HG02610 (cell line): ENCODE results near the gene B3GNT2.

ENCODE experiments used
- ATAC-seq: cut with Tn5 transposase; IDR thresholded peaks from one replicate; pipeline ENCODE4 v1.9.1; 2021; ENCODE audit warnings: mild to moderate bottlenecking, moderate library complexity; ENCODE audit not compliant: unreplicated experiment

B3GNT2 gene

DNA sequence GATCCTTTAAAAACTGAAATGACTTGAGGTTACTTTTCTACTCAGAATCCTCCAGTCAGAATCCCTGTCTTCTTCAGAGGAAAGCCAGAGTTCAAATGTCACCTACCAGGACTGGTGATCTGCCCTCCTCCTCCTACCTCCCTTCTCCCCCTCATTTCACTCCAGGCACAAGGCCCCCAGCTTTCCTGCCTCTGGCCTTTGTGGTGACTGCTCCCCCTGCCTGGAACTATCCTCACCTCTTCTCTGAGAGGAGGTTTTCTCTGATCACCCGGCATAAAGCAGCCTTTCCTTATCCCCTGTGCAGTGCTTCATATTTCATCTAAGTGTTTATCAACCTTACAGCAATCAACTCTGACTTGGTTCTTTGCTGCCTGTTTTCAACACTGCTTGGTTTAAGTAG is 6.8 kb downstream of the B3GNT2 start:
- no peak for ATAC-seq

DNA sequence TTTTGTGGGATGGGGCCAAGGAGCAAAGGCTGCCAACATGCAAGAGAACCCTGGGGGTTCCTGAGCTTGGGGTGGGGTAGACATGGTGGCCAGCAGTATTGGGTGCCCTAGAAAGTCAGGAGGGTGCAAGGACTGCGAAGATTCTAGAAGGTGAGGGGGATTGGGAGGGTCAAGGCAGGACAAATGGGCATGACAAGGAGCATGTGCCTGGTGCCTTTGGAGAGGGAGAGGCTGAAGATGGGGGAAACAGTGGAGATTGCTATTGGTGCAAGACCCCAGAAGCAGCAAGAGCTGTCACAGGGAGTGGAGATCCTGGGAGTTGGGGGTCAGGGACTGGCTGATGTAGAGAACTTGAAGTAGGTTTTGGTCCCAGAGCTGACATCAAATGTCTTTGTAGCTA is 7.5 kb downstream of the B3GNT2 start:
- no peak for ATAC-seq

DNA sequence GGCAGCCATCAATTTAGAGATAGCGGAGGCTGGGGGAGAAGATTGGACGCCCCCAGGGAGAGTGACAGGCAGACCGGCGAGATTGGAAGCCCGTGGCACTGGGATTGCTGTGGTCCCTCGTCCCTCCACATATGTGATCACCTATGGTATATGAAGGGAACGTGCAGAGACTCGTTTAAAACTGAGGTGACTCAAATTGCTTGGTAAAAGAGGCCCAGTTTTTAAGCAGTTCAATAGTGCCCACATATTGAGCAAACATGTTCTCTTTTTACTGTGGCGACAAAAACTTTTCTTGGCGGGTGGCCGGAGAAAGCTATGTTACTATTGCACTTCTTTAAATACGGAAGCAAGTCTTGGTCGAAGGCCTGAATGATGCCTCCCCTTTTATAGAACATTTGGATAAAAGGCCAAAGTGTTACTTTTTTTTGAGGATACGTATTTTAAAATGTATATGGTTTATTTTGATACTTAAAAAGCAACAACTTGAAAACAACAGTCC is 9.1 kb downstream of the B3GNT2 start:
- no peak for ATAC-seq

DNA sequence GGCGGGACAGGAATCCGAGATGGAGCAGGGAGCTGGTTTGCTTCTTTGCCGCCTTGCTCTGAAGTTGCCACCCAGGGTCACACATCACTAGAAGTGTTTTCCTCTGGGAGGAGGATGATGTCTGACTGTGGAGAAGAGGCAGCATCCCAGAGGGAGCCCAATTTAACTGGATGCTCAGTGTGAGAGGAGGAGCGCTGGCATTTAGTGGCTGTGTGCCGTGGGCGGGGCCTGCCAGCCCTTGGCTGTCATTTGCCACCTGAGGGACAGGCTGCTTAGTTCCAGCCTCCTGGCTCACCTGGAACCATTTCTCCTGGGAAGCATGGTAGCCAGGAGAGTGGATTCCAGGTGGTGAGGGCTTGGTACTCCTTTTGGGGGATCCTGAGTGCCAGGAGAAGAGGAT is 9.6 kb downstream of the B3GNT2 start:
- no peak for ATAC-seq

DNA sequence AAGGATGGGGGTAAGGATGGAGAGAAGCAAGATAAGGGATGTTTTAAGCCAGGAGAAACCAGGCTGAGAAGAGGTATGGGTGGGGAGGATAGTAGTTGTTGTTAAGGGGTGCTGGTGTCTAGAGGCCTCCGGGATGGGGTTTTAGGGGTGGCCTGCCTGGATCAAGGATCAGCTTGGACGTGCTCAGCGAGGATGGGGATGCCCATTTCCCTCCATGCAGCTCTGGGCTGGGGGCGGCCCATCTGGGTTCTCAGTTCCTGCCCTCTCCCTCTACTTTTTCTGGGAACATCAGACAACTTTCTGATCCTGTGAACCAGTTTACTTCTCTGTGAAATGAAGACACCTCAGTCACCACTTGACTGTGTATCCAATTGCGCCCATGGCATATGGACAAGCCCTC is 10.1 kb downstream of the B3GNT2 start:
- ATAC-seq: no peak

DNA sequence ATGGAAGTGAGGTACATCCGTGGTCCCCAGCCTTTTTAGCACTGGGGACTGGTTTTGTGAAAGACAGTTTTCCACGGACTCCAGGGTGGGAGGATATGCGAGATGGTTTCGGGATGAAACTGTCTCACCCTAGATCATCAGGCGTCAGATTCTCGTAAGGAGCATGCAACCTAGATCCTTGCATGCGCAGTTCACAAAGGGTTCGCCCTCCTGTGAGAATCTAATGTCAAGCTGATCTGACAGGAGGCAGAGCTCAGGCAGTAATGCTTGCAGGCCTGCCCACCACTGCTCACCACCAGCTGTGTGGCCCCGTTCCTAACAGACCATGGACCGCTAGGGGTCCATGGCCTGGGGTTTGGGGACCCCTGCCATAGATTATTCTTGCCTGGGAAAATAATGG is 11.6 kb downstream of the B3GNT2 start:
- no peak for ATAC-seq

DNA sequence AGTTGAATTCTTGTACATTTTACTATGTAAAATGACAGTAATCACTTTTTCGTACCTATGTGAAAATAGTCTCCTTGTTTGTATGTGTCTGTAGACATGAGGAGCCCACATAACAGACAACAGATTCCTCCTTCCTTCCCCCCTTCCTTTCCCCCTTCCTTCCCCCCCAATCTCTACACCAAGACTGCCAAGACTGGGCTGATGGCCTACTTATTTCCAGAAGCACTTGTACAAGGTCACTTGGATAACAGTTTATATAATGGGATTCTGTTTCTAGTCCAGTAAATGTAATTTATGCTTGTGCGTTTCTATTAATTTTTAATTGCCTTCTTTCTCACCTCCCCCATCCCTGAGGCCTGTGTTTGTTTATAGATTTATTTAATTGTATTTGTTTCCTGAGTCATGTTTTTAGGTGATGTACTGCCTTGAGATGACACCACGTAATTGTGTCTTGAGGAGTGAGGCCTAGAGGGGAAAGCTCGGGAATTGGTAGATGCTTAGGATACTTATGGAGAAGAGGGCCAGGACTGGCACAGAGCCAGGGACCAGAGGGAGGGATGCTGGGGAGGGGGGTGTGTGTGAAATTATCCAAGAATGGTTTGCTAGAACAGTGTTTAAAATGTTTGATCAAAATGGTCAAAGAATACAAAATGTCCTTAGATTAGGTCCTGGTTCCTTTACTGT is 12.3 kb downstream of the B3GNT2 start:
- no peak for ATAC-seq

DNA sequence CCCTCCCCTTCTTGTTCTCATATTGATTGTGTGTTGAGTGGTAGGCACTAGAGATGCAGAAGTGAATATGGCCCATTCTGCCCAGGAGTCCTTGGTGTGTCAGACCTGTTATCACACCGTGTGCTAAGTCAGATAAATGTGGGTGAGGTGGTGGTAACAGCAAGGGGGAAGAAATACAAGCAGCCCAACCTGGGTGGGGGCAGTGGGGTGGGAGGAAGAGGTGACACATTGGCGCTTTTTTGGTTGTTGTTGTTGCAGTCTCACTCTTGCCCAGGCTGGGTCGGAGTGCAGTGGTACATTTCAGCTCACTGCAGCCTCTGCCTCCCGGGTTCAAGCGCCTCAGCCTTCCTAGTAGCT is 12.8 kb downstream of the B3GNT2 start:
- ATAC-seq: no peak

DNA sequence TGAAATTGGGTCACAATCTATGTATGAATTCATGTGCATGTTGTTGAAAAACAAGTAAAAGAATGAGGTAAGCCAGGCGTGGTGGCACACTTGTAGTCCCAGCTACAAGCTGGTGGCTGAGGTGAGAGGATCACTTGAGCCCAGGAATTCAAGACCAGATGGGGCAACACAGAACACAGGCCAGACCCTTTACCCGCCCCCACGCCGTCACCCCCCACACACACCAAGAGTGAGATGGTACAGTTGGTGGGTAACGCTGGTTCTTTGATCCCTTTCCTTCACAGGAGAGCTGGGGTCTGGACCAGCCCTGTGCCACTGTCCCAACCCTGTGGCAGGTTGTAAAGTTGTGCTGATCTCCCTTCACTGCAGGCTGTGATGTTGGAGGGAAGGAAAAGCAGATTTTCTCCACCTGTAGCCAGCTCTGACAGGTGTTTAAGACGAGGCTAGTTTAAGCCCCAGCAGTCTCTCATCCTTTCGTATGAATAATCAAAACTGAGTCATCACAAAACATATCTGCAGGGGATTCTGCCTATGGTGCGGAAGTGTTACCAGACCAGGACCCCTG is 13.6 kb downstream of the B3GNT2 start:
- no peak for ATAC-seq

DNA sequence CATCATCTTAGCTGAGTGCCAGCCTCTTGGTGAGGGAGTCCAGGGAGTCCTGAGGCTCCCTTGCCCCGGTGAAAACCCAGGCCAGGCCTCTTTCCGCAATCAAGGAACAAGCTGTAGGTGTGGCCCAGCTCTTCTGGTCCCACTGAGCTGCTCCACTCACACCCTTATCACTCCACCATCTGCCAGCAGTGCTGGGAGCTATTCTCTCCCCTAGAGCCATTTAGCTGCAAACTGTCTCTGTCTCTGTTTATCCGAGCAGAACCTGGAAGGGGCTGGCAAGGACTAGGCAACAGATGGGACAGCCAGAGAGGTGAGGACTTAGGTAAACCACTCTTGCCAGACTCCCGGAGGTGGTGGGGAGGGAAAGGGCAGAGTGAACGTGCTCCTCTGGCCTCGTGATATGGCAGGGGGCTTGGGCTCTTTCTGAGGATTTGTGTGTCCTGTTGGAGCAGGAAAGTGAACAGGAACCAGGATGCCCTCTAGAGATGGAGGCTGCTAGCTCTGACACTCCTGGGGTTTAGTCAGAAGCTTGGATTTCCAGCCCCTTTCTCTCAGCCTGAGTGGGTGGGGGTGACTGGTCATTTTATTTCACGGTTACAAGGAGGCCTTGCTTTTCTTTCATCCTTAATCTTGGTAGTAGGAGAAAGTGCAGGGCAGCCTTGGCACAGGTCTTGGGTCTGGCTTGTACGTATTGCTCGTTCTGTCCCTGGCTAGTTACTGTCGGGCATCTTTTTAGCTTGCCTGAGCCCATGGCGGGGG is 19.6 kb downstream of the B3GNT2 start:
- no peak for ATAC-seq

DNA sequence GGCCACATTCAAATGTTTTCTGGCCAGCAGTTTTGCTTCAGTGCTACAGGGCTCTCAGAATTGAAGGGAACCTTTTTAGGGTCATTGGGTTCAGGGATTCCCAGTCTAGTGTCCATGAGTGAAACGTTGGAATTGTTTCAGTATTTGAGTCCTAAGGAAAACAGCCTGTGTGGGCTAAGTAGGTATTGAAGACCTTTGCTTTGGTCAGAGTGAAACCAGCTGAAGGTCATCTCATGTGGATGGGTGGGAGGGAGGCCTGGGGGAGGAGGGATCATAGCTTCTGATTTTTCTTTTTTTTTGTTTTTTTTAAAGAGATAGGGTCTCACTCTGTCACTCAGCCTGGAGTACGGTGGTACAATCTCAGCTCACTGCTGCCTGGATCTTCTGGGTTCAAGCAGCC is 20.2 kb downstream of the B3GNT2 start:
- no peak for ATAC-seq

DNA sequence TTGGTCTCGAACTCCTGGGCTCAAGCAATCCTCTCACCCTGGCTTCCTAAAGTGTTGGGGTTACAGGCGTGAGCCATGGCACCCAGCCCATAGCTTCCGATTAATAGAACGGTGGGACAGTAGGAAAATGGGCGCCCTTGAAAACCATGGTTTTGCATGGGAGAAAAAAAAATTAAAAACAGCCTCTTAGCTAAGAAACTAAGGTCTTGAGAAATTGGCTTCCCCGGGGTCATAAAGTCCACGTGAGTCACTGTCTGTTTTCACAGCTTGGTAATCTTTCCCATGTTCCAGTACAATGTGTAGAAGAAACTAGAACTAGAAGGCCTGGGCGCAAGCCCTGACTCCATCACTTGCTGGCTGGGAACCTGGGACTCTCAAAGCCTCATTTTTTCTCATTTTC is 20.7 kb downstream of the B3GNT2 start:
- ATAC-seq: no peak

DNA sequence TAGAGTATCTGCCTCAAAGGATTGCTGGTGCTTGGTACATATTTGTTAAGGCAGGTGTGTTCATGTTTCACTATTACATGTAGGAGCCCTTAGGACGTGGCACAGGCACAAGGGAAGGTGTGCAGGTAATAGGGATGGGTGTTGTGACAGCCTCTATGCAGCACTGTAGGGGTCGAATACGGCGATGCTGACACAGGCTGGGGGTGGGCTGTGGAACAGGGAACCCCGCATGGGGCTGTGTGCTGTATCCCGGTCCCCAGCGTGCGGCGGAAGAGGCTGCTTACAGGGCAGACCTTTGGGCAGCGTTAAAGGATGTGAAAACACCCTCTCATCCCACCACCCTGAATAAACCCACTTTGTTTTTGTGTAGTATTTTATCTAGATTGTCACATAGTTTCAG is 21.5 kb downstream of the B3GNT2 start:
- no peak for ATAC-seq

DNA sequence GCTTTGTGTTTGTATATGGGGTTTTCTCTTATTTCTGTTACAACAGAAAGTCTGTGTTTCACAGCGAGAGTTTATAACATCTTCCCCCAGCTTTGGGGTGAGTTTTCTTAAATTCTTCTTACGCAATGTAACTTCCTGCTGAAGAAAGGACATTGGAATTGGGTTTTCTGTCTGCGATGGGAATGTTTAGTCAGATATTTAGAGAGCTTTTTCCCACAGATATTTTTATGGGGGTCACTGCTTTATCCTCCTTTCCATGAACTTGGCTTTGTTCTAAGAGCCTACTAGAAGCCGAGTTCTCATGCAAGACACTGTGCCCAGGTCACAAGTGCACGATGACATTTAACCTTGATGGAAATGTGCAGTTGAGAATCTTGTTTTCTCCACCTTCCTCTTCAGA is 22.1 kb downstream of the B3GNT2 start:
- ATAC-seq: no peak

DNA sequence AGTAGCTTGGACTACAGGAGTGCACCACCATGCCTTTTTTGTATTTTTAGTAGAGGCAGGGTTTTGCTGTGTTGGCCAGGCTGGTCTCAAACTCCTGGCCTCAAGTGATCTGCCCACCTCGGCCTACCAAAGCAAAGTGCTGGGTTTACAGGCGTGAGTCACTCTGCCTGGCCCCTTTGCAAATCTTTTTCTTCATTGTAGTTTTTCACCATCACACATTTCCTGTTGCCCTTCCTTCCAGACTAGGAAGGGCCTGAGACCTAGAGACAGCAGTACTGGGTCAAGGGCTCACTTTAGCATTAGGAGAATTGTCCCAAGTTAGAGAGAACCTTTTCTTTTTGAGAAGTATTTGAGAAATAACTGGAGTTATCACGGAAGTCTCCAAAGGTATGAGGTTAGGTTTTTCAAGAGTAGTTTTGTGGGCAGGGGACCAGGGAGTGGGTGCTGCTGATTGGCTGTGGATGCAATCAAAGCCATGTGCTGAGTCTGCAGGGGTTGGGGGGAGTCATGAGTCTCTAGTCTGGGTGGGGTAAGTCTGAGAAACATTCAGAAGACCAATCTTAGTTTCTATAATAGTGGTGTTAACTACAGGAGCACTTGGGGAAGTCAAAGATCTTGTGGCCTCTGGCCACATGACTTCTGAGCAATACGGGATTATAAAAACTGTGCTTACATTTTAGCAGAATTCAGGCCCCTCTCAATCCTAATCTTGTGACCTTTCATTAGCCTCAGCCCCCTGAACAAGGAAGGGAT is 23.7 kb downstream of the B3GNT2 start:
- no peak for ATAC-seq

DNA sequence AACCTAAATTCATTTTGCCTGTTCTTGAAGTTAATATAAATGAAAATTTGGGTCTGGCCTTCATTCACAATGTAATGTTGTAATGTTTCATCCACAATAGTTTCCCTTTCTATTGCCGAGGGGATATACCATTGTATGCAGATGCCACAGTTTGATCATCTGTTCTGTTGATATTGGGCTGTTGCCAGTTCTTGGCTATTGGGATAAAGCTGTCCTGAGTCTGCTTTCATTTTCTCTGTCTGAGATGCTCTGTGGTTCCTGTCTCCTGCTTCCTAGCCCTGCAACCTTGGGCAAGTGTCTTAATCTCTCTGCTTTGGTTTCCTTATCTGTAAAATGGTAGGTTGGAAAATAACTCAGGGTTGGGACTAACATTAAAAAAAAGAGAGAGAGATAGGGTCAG is 25.2 kb downstream of the B3GNT2 start:
- no peak for ATAC-seq

DNA sequence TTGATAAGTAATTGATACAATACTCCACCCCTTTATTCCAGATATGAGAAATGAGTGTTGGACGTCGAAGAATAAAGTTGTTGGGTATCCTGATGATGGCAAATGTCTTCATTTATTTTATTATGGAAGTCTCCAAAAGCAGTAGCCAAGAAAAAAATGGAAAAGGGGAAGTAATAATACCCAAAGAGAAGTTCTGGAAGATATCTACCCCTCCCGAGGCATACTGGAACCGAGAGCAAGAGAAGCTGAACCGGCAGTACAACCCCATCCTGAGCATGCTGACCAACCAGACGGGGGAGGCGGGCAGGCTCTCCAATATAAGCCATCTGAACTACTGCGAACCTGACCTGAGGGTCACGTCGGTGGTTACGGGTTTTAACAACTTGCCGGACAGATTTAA is 26.3 kb downstream of the B3GNT2 start:
- no peak for ATAC-seq

DNA sequence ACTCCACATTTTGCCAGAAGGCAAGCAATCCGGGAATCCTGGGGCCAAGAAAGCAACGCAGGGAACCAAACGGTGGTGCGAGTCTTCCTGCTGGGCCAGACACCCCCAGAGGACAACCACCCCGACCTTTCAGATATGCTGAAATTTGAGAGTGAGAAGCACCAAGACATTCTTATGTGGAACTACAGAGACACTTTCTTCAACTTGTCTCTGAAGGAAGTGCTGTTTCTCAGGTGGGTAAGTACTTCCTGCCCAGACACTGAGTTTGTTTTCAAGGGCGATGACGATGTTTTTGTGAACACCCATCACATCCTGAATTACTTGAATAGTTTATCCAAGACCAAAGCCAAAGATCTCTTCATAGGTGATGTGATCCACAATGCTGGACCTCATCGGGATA is 26.8 kb downstream of the B3GNT2 start:
- ATAC-seq: no peak

DNA sequence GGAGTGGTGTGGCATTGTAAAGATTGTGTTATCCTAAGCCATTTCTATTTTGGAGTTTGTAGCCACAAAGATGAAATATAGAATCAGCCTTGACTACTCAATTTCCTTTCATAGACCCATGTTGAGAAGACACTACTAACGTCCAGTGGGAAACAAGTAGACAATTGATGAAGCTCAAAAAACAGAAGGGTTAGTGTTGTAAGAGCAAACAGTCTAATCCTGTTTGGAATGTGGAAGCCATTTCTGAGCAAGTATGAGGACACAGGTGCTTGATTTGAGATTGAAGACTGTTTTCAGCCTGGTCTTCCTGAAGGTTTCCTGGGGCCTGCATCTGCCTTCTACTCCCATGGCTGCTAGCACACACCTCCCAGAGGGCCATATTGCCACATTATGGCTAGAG is 29.1 kb downstream of the B3GNT2 start:
- ATAC-seq: no peak

DNA sequence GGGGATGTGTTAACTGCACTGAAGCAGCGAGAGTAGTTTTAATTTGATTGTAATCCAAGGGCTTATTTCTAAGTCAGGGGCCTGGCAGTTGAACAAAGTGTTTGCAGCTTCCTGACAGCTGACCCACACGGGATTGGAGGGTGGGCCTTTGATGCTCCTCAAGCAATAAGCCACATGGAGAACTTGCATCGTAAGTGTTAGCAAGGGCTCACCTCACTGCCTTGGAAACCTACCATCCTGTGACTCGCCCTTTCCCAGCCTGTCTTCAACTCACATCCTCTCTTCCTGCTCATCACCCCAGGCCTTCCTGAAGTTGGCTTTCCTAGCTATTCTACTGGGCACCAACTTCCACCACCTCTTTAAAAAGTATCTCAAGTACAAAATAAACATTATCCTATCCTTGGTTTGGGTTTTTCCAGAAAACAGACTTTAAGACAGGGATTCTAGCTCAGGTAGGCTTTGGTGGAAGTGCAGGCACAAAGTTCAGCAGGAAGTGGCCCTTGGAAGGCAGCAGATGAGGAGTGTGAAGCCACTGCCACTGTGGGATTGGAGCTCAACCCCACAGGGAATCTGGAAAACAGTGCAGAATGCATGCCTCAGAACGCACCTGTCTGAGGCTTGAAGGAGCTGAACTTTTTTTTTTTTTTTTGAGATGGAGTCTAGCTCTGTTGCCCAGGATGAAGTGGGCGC is 31.6 kb downstream of the B3GNT2 start:
- no peak for ATAC-seq

DNA sequence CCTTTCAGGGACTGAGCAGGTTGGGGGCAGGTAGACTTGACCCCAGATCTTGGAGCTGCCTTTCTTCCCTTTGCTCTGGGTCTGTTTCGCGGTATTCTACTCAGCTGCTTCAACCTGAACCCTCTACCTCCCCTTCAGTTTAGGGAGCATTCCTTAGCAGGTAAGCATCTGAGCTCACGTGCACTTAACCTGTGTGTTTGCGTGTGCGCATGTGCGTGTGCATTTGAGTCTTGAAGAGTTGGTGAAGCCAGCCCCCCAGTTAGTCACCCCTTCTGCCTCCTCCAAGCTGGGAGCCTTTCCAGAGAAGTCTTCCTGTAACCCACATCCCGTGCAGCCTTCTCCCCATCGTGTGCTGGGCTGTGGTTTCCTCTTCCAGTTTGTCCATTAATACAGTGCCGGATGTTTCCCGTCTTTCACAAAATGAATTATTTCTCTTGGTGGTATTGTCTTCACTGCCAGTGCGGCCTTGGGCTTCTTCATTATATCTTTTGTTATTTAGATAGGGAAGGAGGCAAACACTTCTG is 33.2 kb downstream of the B3GNT2 start:
- ATAC-seq: no peak
